GM12801 (cell line): ENCODE data around the gene EPAS1.

Experiments used
- TF ChIP-seq, protein P1 (sequence below): IDR thresholded peaks from one replicate; pipeline ENCODE4 v1.5.1; 2011; ENCODE audit warnings: control low read depth; ENCODE audit not compliant: insufficient read length; ENCODE audit errors: extremely low read depth

The EPAS1 gene

DNA sequence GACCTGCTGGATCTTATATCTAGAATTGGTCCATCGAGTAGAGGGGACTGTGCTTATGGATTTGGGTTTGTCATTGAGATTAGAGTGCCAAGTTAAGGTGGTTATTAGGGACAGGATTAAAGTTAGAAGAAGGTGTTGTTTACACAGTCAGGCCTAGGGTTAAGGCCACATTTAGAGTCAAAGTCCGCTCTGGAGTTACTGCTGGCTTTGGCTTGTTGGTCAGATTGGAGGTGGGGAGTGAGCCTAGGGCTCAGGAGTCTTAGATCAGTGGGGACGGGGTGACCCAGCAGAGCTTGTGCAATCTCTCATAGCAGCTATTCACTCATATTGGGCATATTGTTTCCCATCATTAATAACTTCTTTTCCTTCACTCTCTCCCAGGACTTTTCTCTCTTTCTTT, 13.5 kb upstream of the EPAS1 start:
- TF ChIP-seq, protein P1, sequence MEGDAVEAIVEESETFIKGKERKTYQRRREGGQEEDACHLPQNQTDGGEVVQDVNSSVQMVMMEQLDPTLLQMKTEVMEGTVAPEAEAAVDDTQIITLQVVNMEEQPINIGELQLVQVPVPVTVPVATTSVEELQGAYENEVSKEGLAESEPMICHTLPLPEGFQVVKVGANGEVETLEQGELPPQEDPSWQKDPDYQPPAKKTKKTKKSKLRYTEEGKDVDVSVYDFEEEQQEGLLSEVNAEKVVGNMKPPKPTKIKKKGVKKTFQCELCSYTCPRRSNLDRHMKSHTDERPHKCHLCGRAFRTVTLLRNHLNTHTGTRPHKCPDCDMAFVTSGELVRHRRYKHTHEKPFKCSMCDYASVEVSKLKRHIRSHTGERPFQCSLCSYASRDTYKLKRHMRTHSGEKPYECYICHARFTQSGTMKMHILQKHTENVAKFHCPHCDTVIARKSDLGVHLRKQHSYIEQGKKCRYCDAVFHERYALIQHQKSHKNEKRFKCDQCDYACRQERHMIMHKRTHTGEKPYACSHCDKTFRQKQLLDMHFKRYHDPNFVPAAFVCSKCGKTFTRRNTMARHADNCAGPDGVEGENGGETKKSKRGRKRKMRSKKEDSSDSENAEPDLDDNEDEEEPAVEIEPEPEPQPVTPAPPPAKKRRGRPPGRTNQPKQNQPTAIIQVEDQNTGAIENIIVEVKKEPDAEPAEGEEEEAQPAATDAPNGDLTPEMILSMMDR, result no peak

DNA sequence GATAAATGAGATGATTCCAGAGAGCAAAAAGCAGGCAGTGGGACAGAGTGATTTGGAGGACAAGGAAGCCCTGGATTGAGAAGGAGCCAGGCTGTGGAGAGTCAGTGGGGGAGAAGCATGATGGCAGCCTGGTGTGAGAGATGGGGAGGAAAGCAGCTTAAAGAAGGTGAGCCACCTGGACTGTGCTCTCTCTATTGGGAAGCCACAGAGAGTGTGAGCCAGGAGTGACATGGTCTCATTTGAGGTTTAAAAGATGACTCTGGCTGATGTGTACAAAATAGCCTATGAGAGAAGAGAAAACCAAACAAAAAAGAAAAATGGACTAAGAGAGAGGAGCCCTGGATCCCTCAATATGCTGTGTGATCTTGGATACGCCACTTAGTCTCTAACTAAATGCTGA, 12.9 kb upstream of the EPAS1 start:
- TF ChIP-seq, protein P1, result no peak

DNA sequence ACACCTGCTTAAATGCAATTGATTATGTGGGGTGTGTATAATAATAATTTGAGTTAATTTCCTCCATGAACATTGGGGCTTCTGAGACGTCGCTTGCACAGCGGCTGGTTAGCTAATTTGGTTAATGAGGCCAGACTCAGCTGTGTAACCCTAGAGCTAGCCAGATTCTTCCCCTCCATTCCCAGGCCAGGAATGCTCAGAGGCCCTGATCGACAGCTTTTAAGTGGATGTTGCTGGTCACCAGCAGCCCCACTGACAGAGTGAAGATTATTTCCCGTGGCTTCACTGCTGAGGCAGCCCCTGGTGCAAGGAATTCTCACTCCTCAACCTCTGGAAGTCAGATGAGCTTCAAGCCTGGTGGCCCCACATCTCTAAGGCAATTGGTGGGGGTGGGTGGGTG, 12.4 kb upstream of the EPAS1 start:
- TF ChIP-seq, protein P1, result no peak

DNA sequence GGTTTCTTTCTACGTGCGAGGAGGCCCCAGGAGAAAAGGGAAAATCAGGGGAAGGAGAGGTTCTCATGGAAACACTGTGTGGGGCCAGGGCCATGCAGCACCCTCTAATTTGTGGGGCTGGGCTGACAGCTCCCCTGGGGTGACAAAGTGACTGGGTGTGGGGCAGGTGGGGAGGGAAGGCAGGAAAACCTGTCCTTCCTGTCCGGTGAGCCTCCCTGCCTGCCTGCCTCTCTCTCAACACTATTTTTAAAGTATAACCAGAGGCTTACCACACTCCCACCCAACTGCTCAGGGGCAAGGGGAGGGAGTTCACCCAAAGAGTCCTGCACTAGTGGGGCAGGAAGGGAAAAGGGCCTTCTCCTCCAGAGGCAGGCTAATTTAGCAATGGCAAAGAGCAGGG, 10.5 kb upstream of the EPAS1 start:
- TF ChIP-seq, protein P1, result no peak

DNA sequence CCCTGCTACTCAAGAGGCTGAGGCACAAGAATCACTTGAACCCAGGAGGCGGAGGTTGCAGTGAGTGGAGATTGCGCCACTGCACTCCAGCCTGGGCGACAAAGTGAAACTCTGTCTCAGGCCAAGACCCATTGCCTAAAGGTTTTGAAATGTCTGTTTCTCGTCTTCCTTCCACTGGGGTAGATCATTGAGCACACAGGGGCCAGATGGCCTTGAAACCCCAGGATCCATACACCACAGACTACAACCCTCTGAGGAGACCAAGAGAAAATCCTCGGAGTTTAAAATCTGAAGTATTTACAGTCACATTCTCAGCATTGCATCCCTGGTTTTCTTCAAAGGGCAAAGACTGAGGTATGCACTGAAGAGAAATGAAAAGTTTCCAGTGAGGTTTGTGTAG, 7.1 kb upstream of the EPAS1 start:
- TF ChIP-seq, protein P1, result no peak

DNA sequence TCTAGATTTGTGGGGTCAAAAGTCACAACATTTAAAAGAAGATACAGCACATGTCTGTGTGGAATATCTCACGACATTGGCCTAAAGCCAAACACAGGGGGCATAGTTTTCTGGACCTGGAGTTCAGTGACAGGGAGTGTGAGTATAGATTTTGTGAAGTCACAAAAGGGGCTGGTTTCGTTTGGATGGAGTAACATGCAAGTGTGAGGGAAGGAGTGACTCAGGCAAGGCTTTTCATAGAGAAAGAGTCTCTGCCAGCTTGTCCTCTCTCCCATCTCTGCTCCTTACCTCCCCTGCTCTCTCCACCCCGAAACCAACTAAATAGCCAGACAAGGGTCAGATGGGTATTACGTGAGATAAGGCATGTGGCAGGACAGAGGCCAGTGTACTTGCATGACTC, 3.7 kb upstream of the EPAS1 start:
- TF ChIP-seq, protein P1, result no peak

DNA sequence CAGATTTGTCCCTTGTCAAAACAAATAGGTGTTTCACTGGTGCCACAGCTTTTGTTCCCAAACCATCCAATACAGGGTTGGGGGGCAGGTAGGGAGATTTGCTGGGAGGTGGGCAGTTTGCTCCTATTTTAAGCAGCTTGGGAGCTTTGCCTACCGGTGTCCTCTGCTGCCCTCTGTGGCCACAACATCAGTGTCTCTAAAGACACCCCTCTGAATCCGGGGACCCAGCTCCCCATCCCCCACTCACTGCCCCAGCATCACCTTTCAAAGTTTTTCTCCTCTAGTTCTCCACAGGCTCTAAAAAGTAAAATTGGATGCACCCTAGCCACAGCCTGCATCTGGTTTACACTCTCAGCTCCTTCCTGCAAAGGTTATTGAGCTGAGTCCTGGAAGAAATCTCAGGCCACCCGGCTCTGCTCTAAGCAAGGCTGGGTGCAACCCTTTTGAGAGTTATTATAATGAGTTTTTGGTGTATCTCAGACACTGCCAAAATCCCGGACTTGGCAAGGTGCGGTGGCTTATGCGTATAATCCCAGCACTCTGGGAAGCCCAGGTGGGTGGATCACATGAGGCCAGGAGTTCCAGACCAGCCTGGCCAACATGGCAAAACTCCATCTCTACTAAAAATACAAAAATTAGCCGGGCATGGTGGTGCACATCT, 2.9 kb upstream of the EPAS1 start:
- TF ChIP-seq, protein P1, result no peak
